ENCODE measurements around the gene ELAVL3.

GRCh38 chr19:11423164-11423790 lies 57.6 kb downstream of the ELAVL3 start:
- TF ChIP-seq, protein P1, sequence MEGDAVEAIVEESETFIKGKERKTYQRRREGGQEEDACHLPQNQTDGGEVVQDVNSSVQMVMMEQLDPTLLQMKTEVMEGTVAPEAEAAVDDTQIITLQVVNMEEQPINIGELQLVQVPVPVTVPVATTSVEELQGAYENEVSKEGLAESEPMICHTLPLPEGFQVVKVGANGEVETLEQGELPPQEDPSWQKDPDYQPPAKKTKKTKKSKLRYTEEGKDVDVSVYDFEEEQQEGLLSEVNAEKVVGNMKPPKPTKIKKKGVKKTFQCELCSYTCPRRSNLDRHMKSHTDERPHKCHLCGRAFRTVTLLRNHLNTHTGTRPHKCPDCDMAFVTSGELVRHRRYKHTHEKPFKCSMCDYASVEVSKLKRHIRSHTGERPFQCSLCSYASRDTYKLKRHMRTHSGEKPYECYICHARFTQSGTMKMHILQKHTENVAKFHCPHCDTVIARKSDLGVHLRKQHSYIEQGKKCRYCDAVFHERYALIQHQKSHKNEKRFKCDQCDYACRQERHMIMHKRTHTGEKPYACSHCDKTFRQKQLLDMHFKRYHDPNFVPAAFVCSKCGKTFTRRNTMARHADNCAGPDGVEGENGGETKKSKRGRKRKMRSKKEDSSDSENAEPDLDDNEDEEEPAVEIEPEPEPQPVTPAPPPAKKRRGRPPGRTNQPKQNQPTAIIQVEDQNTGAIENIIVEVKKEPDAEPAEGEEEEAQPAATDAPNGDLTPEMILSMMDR (IDR thresholded peaks at IDR 0.05): no peak
- TF ChIP-seq POLR2A (IDR thresholded peaks at IDR 0.05): no peak

Data from lower leg skin (tissue), 3 donors.